ENCODE data around the gene SEMA7A. TPM values are rescaled to one million over a fixed set of nuclear protein-coding genes. Genes with fewer than 3 reads are reported as not detected.

SEMA7A gene
- total and polyA plus RNA-seq, 9 of the 15 experiments (the other 6 are each of a cell fraction or from before 2014, with no cell fraction given): 0.04 to 8.2 (median 5.4) TPM; not detected in 1

DNA sequence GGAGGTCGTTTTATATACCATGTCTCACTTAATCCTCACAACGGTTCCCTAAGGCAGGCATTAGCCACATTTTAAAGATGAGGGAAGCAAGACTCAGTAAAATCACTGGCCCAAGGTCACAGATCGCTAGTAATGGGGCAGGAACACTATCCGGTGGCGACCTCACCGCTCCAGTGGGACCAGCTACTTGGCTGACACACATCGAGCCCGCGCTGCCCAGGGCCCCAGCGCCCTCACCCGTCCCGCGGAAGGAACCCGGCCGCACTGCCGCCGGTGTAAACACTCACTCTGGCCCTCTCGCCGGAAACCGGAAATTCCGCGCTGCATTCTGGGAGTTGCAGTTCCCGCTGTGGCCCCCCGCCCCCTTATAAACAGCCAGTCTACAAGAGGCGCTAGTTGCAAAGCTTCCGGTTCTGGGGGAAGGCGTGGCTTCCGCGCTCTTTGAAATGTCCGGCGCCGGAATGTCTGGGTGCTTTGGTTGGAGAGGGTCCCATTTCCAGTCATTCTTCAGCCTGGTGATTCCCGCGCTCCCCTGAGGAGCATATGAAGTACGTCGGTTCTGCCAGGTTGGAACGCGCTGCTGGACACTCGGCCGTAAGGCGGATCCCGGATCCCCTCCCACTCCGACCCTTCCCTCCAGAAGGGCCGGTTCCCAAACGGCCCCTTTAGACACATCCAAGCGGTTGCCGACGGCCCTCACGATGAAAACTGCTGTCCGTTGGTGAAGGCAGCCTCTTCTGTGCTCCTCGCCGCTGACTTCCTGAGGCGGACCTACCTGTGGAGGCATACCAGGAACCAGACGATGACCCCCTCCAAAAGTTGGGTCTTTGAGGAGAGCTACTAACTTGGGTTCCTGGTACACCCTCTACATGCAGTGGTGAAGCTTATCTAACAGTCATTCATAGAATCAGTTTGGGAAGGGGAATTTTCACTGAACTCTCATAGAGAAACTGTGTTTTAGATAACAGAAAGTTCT lies 27.4 kb upstream of the SEMA7A start, which contains the start of gene UBL7 (continued):
- TF ChIP-seq, protein P1, sequence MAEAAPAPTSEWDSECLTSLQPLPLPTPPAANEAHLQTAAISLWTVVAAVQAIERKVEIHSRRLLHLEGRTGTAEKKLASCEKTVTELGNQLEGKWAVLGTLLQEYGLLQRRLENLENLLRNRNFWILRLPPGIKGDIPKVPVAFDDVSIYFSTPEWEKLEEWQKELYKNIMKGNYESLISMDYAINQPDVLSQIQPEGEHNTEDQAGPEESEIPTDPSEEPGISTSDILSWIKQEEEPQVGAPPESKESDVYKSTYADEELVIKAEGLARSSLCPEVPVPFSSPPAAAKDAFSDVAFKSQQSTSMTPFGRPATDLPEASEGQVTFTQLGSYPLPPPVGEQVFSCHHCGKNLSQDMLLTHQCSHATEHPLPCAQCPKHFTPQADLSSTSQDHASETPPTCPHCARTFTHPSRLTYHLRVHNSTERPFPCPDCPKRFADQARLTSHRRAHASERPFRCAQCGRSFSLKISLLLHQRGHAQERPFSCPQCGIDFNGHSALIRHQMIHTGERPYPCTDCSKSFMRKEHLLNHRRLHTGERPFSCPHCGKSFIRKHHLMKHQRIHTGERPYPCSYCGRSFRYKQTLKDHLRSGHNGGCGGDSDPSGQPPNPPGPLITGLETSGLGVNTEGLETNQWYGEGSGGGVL (CRISPR knock-in tag; IDR thresholded peaks at IDR 0.05): no peak
- TF ChIP-seq HNRNPL (IDR thresholded peaks at IDR 0.05; ENCODE audit: low read depth, low read length) (0 out of 2 replicates have a peak, but pooled peaks have one; percentile 49), MCM3 (IDR thresholded peaks at IDR 0.05) (no peak), COPS2 (conservative IDR thresholded peaks at IDR 0.05) (no peak), PURB (CRISPR knock-in tag; IDR thresholded peaks at IDR 0.05; ENCODE audit: low read depth) (no peak), ZNF146 (CRISPR knock-in tag; IDR thresholded peaks at IDR 0.05; ENCODE audit: unreplicated experiment) (no peak), ZNF217 (CRISPR knock-in tag; IDR thresholded peaks at IDR 0.05) (no peak), NBN (IDR thresholded peaks at IDR 0.05; ENCODE audit: low read depth) (peak; percentile 64; the same call in 1 of the 2 replicates), OTX1 (CRISPR knock-in tag; IDR thresholded peaks at IDR 0.05) (no peak), SIX5 (IDR thresholded peaks at IDR 0.05; ENCODE audit: borderline replicate concordance in 1 of 2, insufficient read depth in 1 of 2, low read depth in 1 of 2, low read length in 2 of 2) (peak; percentile 70 to 82), MYBL2 (IDR thresholded peaks at IDR 0.05; ENCODE audit: low read depth) (peak; percentile 42; the same call in 1 of the 2 replicates), MYBL2 (CRISPR knock-in tag; IDR thresholded peaks at IDR 0.05; ENCODE audit: borderline replicate concordance) (no peak), BMI1 (IDR thresholded peaks at IDR 0.05; ENCODE audit: low read length) (no peak), HDAC1 (IDR thresholded peaks at IDR 0.05) (peak in 1 of 2 experiments; percentile 87; a peak in 2 of 4 replicates)
- TF ChIP-seq, protein P2, sequence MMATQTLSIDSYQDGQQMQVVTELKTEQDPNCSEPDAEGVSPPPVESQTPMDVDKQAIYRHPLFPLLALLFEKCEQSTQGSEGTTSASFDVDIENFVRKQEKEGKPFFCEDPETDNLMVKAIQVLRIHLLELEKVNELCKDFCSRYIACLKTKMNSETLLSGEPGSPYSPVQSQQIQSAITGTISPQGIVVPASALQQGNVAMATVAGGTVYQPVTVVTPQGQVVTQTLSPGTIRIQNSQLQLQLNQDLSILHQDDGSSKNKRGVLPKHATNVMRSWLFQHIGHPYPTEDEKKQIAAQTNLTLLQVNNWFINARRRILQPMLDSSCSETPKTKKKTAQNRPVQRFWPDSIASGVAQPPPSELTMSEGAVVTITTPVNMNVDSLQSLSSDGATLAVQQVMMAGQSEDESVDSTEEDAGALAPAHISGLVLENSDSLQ (IDR thresholded peaks at IDR 0.05): no peak; the same call in 1 of the 2 replicates
- TF ChIP-seq, protein P3, sequence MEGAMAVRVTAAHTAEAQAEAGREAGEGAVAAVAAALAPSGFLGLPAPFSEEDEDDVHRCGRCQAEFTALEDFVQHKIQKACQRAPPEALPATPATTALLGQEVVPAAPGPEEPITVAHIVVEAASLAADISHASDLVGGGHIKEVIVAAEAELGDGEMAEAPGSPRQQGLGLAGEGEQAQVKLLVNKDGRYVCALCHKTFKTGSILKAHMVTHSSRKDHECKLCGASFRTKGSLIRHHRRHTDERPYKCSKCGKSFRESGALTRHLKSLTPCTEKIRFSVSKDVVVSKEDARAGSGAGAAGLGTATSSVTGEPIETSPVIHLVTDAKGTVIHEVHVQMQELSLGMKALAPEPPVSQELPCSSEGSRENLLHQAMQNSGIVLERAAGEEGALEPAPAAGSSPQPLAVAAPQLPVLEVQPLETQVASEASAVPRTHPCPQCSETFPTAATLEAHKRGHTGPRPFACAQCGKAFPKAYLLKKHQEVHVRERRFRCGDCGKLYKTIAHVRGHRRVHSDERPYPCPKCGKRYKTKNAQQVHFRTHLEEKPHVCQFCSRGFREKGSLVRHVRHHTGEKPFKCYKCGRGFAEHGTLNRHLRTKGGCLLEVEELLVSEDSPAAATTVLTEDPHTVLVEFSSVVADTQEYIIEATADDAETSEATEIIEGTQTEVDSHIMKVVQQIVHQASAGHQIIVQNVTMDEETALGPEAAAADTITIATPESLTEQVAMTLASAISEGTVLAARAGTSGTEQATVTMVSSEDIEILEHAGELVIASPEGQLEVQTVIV (CRISPR knock-in tag; IDR thresholded peaks at IDR 0.05; ENCODE audit: borderline replicate concordance): no peak
- TF ChIP-seq, protein P4, sequence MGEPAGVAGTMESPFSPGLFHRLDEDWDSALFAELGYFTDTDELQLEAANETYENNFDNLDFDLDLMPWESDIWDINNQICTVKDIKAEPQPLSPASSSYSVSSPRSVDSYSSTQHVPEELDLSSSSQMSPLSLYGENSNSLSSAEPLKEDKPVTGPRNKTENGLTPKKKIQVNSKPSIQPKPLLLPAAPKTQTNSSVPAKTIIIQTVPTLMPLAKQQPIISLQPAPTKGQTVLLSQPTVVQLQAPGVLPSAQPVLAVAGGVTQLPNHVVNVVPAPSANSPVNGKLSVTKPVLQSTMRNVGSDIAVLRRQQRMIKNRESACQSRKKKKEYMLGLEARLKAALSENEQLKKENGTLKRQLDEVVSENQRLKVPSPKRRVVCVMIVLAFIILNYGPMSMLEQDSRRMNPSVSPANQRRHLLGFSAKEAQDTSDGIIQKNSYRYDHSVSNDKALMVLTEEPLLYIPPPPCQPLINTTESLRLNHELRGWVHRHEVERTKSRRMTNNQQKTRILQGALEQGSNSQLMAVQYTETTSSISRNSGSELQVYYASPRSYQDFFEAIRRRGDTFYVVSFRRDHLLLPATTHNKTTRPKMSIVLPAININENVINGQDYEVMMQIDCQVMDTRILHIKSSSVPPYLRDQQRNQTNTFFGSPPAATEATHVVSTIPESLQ (CRISPR knock-in tag; IDR thresholded peaks at IDR 0.05): no peak; the same call in 1 of the 2 replicates
- TF ChIP-seq, protein P5, sequence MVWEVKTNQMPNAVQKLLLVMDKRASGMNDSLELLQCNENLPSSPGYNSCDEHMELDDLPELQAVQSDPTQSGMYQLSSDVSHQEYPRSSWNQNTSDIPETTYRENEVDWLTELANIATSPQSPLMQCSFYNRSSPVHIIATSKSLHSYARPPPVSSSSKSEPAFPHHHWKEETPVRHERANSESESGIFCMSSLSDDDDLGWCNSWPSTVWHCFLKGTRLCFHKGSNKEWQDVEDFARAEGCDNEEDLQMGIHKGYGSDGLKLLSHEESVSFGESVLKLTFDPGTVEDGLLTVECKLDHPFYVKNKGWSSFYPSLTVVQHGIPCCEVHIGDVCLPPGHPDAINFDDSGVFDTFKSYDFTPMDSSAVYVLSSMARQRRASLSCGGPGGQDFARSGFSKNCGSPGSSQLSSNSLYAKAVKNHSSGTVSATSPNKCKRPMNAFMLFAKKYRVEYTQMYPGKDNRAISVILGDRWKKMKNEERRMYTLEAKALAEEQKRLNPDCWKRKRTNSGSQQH (CRISPR knock-in tag; IDR thresholded peaks at IDR 0.05): peak; percentile 73; the same call in 1 of the 2 replicates

All from K562 (cell line).